VCaP (cell line): ENCODE data around the gene ZFC3H1.

Experiments
- H3K27ac ChIP-seq: fragments of 450-650 bp; 2 replicates; pipeline ENCODE4 v1.5.1; 2017
- CTCF ChIP-seq: fragments of 450-650 bp; conservative IDR thresholded peaks from 2 replicates; pipeline ENCODE4 v1.5.1; 2017; ENCODE audit warnings: mild to moderate bottlenecking, moderate library complexity

The ZFC3H1 gene

GRCh38 chr12:71626768-71627167 is 36.9 kb downstream of the ZFC3H1 start:
- no peak for TF ChIP-seq CTCF
- H3K27ac ChIP-seq: no peak overlapping the region

GRCh38 chr12:71626098-71626497 is 37.5 kb downstream of the ZFC3H1 start:
- TF ChIP-seq CTCF: no peak
- no peak overlapping the region for H3K27ac ChIP-seq

GRCh38 chr12:71625476-71625875 is 38.2 kb downstream of the ZFC3H1 start:
- no peak overlapping the region for H3K27ac ChIP-seq
- TF ChIP-seq CTCF: no peak

GRCh38 chr12:71621938-71622337 is 41.7 kb downstream of the ZFC3H1 start:
- no peak overlapping the region for H3K27ac ChIP-seq
- no peak for TF ChIP-seq CTCF

- no peak for TF ChIP-seq CTCF
- 0 out of 2 replicates have a peak overlapping the region, but pooled peaks have one; percentile 2 for H3K27ac ChIP-seq
These were observed 53.4 kb downstream of the ZFC3H1 start for GRCh38 chr12:71610031-71610795.

GRCh38 chr12:71607494-71608330 is 55.9 kb downstream of the ZFC3H1 start:
- TF ChIP-seq CTCF: no peak
- peak overlapping the region; percentile 7; the same call in 1 of the 2 replicates for H3K27ac ChIP-seq

GRCh38 chr12:71605039-71605438 is 58.6 kb downstream of the ZFC3H1 start:
- no peak overlapping the region for H3K27ac ChIP-seq
- no peak for TF ChIP-seq CTCF
